Heart left ventricle (tissue), 16 donors: ENCODE data around the gene CDC42EP1. TPM values are rescaled to one million over a fixed set of nuclear protein-coding genes. Genes with fewer than 3 reads are reported as not detected.

Experiments used
- ATAC-seq, 4 donors: fragments of 200-7000 bp; cut with Tn5 transposase; one replicate each; pipeline ENCODE4 v1.9.1; 2020 to 2022; ENCODE audit warnings: moderate library complexity in 4 of 4, mild to moderate bottlenecking in 3 of 4, moderate number of reproducible peaks in 1 of 4
- DNase-seq, 5 donors: peaks; one replicate each; pipeline ENCODE4 v3.0.0-alpha.2; 2020
- H3K27ac ChIP-seq, 12 donors: fragments of 200-600 bp; sonication (generic) in 4 of 12; one replicate each; pipeline versions ENCODE4 v1.5.0 to v1.8.0; 2016 to 2022; ENCODE audit warnings: mild to moderate bottlenecking in 2 of 12
- H3K27me3 ChIP-seq, 9 donors: fragments of 200-600 bp; sonication (generic) in 2 of 9; one replicate each; pipeline versions ENCODE4 v1.5.1 to v1.8.0; 2016 to 2022; ENCODE audit warnings: mild to moderate bottlenecking in 3 of 9
- H3K36me3 ChIP-seq, 9 donors: fragments of 200-600 bp; sonication (generic) in 2 of 9; one replicate each; pipeline versions ENCODE4 v1.5.0 to v1.8.0; 2018 to 2022; ENCODE audit warnings: mild to moderate bottlenecking in 2 of 9
- H3K4me1 ChIP-seq, 12 donors: fragments of 200-600 bp; sonication (generic) in 4 of 12; one replicate each; pipeline versions ENCODE4 v1.5.0 to v1.8.0; 2016 to 2022; ENCODE audit warnings: mild to moderate bottlenecking in 3 of 12
- H3K4me3 ChIP-seq, 12 donors: fragments of 200-600 bp; sonication (generic) in 4 of 12; one replicate each; pipeline versions ENCODE4 v1.5.0 to v1.8.0; 2017 to 2022; ENCODE audit warnings: mild to moderate bottlenecking in 9 of 12, moderate library complexity in 4 of 12
- H3K9me3 ChIP-seq, 12 donors: fragments of 200-600 bp; sonication (generic) in 4 of 12; one replicate each; pipeline versions ENCODE4 v1.5.0 to v1.8.0; 2016 to 2022; ENCODE audit warnings: mild to moderate bottlenecking in 1 of 12
- POLR2A ChIP-seq, 2 donors: fragments of 450-650 bp; IDR thresholded peaks; one replicate each; pipeline ENCODE4 v1.6.1; 2017; ENCODE audit warnings: antibody characterized with exemption in 2 of 2, mild to moderate bottlenecking in 2 of 2, moderate library complexity in 2 of 2
- WGBS, 4 donors: extraction: QIAGEN DNeasy Blood & Tissue Kit in 2 of 4; methylation state at CpG; one replicate each; pipeline versions ENCODE4 v1.1.5 to v1.1.7; 2013 to 2018; 5-methylcytosine and 5-hydroxymethylcytosine counted together
- intact Hi-C, 10 donors: fragments of 100-400 bp; cut with DNase I; formaldehyde crosslinking; loops; one replicate each; pipeline versions ENCODE4 v1.11.1 to v1.14.2; 2022
- polyA plus RNA-seq, 2 donors: library from polyadenylated mRNA; stranded (reverse); fragments of 200-250 nt; gene quantifications; one replicate each; pipeline ENCODE4 v1.2.3, GENCODE V29; 2013
- total RNA-seq, 9 donors: library from RNA; depleted of rRNA in 2 of 9; stranded (reverse); fragments of >200 nt in 2 of 9; fragmentation: NEBNext Ultra II Directional in 3 of 9; extraction: Animal tissue kit (Norgen Biotek cat#: 25700) in 3 of 9; gene quantifications; one replicate each; pipeline versions ENCODE4 v1.1.0 to v1.2.4, GENCODE V29; 2016 to 2023
- TF ChIP-seq, protein P1 (sequence below), 12 donors: fragments of 200-600 bp; sonication (generic) in 4 of 12; IDR thresholded peaks; one replicate each; pipeline versions ENCODE4 v1.5.0 to v1.8.0; 2018 to 2022; ENCODE audit warnings: antibody characterized with exemption in 12 of 12, mild to moderate bottlenecking in 5 of 12
- donor health status: ischemic (EF 13 %, LVEDD 7.1; RV severe dilation, severe dysfunction).
- donor health status: healthy with polysubstance abuse.
- donor health status: DM: no; HTN: yes; CAD: no.
- donor health status: DM: no; HTN: no; CAD: no.
- donor health status: ischemic (EF 25% LVEDD 6.9; RV normal size, moderate dysfunction).
- donor health status: ischemic (EF 25% LVEDD 5.7; RV mildly dilated, moderate dysfunction).
- donor health status: healthy.
- donor health status: DM: yes; HTN: yes; CAD: no.
- donor health status: ischemic (EF 35%, LVEDD 5.7; RV mildly dilated, moderate dysfunction).
- donor health status: nonischemic (EF 11% LVEDD 7.7; RV severe dilation, severe dysfunction).
- donor health status: DM: yes; HTN: yes; CAD: no.
- donor health status: PGD.
- donor health status: ischemic (EF 29% LVEDD 5.4; RV normal size, mild dysfunction).
- donor health status: nonischemic (EF 23%, LVEDD 6.1; RV moderate dilation, normal function).

CDC42EP1 gene
- total and polyA plus RNA-seq, 11 donors, result 10.4 to 34.9 (median 17.7) TPM

- H3K36me3 ChIP-seq, result peaks cover 0 to 17% (median 4%) of the 10 kb centered on the region in 9 donors
- TF ChIP-seq POLR2A (IDR thresholded peaks at IDR 0.05), result no peak
- TF ChIP-seq, protein P1, sequence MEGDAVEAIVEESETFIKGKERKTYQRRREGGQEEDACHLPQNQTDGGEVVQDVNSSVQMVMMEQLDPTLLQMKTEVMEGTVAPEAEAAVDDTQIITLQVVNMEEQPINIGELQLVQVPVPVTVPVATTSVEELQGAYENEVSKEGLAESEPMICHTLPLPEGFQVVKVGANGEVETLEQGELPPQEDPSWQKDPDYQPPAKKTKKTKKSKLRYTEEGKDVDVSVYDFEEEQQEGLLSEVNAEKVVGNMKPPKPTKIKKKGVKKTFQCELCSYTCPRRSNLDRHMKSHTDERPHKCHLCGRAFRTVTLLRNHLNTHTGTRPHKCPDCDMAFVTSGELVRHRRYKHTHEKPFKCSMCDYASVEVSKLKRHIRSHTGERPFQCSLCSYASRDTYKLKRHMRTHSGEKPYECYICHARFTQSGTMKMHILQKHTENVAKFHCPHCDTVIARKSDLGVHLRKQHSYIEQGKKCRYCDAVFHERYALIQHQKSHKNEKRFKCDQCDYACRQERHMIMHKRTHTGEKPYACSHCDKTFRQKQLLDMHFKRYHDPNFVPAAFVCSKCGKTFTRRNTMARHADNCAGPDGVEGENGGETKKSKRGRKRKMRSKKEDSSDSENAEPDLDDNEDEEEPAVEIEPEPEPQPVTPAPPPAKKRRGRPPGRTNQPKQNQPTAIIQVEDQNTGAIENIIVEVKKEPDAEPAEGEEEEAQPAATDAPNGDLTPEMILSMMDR (IDR thresholded peaks at IDR 0.05), result no peak
- ATAC-seq (no peak), DNase-seq (no peak)
- peaks cover 0 to 32% (median 13%) of the 10 kb centered on the region in 9 donors for H3K27me3 ChIP-seq
- intact Hi-C loops, result loop anchor here in 1 of 10 donors (5.0 kb wide), 1 partner anchor 34 kb away; no protein-coding TSS in a partner anchor
- H3K27ac ChIP-seq, result no peak overlapping the region
- peaks cover 0 to 36% (median 24%) of the 10 kb centered on the region in 12 donors for H3K4me1 ChIP-seq
- 89 to 98% (median 96%) methylated on average over 1 of the region's 1 CpG for WGBS, 4 donors
- peak overlapping the region in 3 of 12 donors; percentile 62 to 79 (median 77) for H3K4me3 ChIP-seq
- H3K9me3 ChIP-seq, result peaks cover 0 to 4% (median 0%) of the 10 kb centered on the region in 12 donors
These were observed 43.8 kb upstream of the CDC42EP1 start for GRCh38 chr22:37516456-37516855.

DNA sequence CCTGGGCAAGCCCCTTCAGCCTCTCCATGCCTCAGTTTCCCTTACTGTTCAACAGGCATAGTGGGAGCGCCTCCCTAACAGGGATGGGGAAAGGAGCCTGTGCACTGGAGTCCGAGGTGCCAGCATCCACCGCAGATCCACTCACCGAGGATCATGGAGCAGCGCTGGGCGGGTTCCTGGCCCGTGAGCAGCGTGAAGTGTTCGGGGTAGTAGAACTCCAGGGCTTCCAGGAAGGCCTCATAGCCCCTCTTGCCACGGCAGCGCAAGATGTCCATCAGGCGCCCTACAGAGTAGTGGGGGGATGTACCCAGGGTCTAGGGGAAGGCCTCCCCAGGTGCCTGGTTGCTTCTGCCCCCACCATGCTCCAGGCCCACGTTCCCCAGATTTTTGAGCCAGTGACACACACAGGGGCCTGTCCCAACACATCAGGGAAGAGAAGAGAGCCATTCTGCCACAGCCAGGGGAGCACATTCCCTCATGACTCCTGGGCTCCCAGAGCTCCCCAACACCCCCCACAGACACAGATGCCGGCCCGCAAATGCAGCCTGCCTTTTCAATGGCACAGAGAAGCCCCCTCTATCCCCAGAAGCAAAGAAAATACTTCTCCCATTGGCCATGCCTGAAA is 42.3 kb upstream of the CDC42EP1 start:
- Histone ChIP-seq H3K4me3 (peak overlapping the region; percentile 42 to 93 (median 66)), H3K36me3 (peaks cover 0 to 17% (median 4%) of the 10 kb centered on the region in 9 donors), H3K27ac (peak overlapping the region in 11 of 12 donors; percentile 60 to 91 (median 87)), H3K27me3 (peaks cover 0 to 32% (median 13%) of the 10 kb centered on the region in 9 donors), H3K4me1 (peaks cover 0 to 26% (median 16%) of the 10 kb centered on the region in 12 donors), H3K9me3 (peaks cover 0 to 4% (median 0%) of the 10 kb centered on the region in 12 donors)
- DNase-seq (peak in 1 of 5 donors; percentile 23), ATAC-seq (no peak)
- intact Hi-C loops, result loop anchor here in 2 of 10 donors (1.0 to 5.0 kb wide), 2 partner anchors 16 to 36 kb away; no protein-coding TSS in a partner anchor
- TF ChIP-seq, protein P1 (IDR thresholded peaks at IDR 0.05), result no peak
- TF ChIP-seq POLR2A (IDR thresholded peaks at IDR 0.05), result no peak
- WGBS, 4 donors, result 44 to 73% (median 67%) methylated on average over 14 to 15 of the region's 15 CpGs

- peaks cover 0 to 32% (median 14%) of the 10 kb centered on the region in 9 donors for H3K27me3 ChIP-seq
- intact Hi-C loops, result loop anchor here in 2 of 10 donors (1.0 to 5.0 kb wide), 2 partner anchors 16 to 36 kb away; no protein-coding TSS in a partner anchor
- H3K36me3 ChIP-seq, result peaks cover 0 to 17% (median 4%) of the 10 kb centered on the region in 9 donors
- peak overlapping the region; percentile 42 to 93 (median 66) for H3K4me3 ChIP-seq
- WGBS, 4 donors, result 11 to 25% (median 14%) methylated on average over 32 to 63 of the region's 63 CpGs
- TF ChIP-seq, protein P1 (IDR thresholded peaks at IDR 0.05), result no peak
- TF ChIP-seq POLR2A (IDR thresholded peaks at IDR 0.05), result no peak
- ATAC-seq (peak in 3 of 4 donors; percentile 10 to 25 (median 13)), DNase-seq (peak in 1 of 5 donors; percentile 26)
- peaks cover 0 to 22% (median 16%) of the 10 kb centered on the region in 12 donors for H3K4me1 ChIP-seq
- H3K27ac ChIP-seq, result peak overlapping the region; percentile 60 to 91 (median 86)
- peaks cover 0 to 4% (median 0%) of the 10 kb centered on the region in 12 donors for H3K9me3 ChIP-seq
These were observed 41.6 kb upstream of the CDC42EP1 start for GRCh38 chr22:37518509-37519267.
